Loucy (cell line): Measurements from ENCODE around the gene ASGR2.

ENCODE experiments used
- CTCF ChIP-seq: fragments of 200-600 bp; sonication (generic); conservative IDR thresholded peaks from 2 replicates; pipeline ENCODE4 v1.5.1; 2014; ENCODE audit warnings: mild to moderate bottlenecking, antibody characterized with exemption, low read length
- EZH2phosphoT487 ChIP-seq: fragments of 200-600 bp; IDR thresholded peaks from 2 replicates; pipeline ENCODE4 v1.6.1; 2018; ENCODE audit warnings: antibody characterized with exemption, mild to moderate bottlenecking, moderate library complexity, borderline replicate concordance

- TF ChIP-seq CTCF (no peak), EZH2phosphoT487 (no peak)
These were observed 41.8 kb upstream of the ASGR2 start for GRCh38 chr17:7156342-7156940.
